Osteoblast (primary cell): Measurements from ENCODE around the gene ATP11B. TPM values are rescaled to one million over a fixed set of nuclear protein-coding genes. Genes with fewer than 3 reads are reported as not detected.
A peak's percentile ranks its signal among the peaks of the same experiment; 100 is the strongest.

Source experiments
- DNase-seq: peaks from one replicate; pipeline ENCODE4 v3.0.0; 2011; ENCODE audit warnings: low spot score, mixed read lengths; ENCODE audit not compliant: insufficient read length; ENCODE audit errors: missing footprints
- H2AFZ ChIP-seq: 2 replicates; pipeline ENCODE4 v1.6.0; 2011; ENCODE audit warnings: mild to moderate bottlenecking, low read length
- H3K27ac ChIP-seq: 2 replicates; pipeline ENCODE4 v1.5.1; 2011; ENCODE audit warnings: mild to moderate bottlenecking, low read depth, low read length, moderate library complexity
- H3K27me3 ChIP-seq: 2 replicates; pipeline ENCODE4 v1.6.0; 2012; ENCODE audit warnings: mild to moderate bottlenecking, control low read depth, inconsistent platforms, low read length, moderate library complexity; ENCODE audit not compliant: insufficient read depth
- H3K36me3 ChIP-seq: 2 replicates; pipeline ENCODE4 v1.5.1; 2011; ENCODE audit warnings: mild to moderate bottlenecking, low read length, control low read depth, moderate library complexity; ENCODE audit not compliant: insufficient read depth
- H3K4me1 ChIP-seq: 2 replicates; pipeline ENCODE4 v1.5.1; 2011; ENCODE audit warnings: mild to moderate bottlenecking, low read length, control low read depth, moderate library complexity; ENCODE audit not compliant: insufficient read depth
- H3K4me2 ChIP-seq: 2 replicates; pipeline ENCODE4 v1.6.0; 2011; ENCODE audit warnings: mild to moderate bottlenecking, low read length; ENCODE audit not compliant: insufficient read depth
- H3K4me3 ChIP-seq: fragments of 200-600 bp; sonication (generic); 3 replicates; pipeline ENCODE4 v1.5.1; 2012; ENCODE audit warnings: mild to moderate bottlenecking, low read length, inconsistent platforms; ENCODE audit not compliant: insufficient read depth
- H3K79me2 ChIP-seq: 2 replicates; pipeline ENCODE4 v1.6.0; 2012; ENCODE audit warnings: mild to moderate bottlenecking, low read length, control low read depth, inconsistent platforms; ENCODE audit not compliant: insufficient read depth
- H3K9me3 ChIP-seq: 2 replicates; pipeline ENCODE4 v1.5.1; 2011; ENCODE audit warnings: low read depth, low read length, control low read depth
- H4K20me1 ChIP-seq: 2 replicates; pipeline ENCODE4 v1.6.0; 2012; ENCODE audit warnings: mild to moderate bottlenecking, low read length, control low read depth; ENCODE audit not compliant: insufficient read depth
- CTCF ChIP-seq: IDR thresholded peaks from 2 replicates; pipeline ENCODE4 v1.5.1; 2011; ENCODE audit warnings: mild to moderate bottlenecking, low read depth, low read length, moderate library complexity; ENCODE audit errors: extremely low read depth
- total RNA-seq: library from RNA; depleted of rRNA; stranded (reverse); fragments of >200 nt; gene quantifications from 2 replicates; pipeline ENCODE4 v1.2.3, GENCODE V29; 2012

Gene ATP11B
- total RNA-seq, 1 donor: 71.3 TPM

- H2AFZ ChIP-seq: no peak overlapping the region
- H3K9me3 ChIP-seq: no peaks in the 10 kb centered on the region
- TF ChIP-seq CTCF: peak; percentile 46
- no peak overlapping the region for H3K27ac ChIP-seq
- no peak overlapping the region for H3K4me3 ChIP-seq
- no peaks in the 10 kb centered on the region for H3K27me3 ChIP-seq
- H3K4me2 ChIP-seq: no peak overlapping the region
- peak; percentile 11 for DNase-seq
- peaks cover 24% of the 10 kb centered on the region for H3K36me3 ChIP-seq
- peaks cover 3% of the 10 kb centered on the region for H3K4me1 ChIP-seq
- H4K20me1 ChIP-seq: no peaks in the 10 kb centered on the region
- H3K79me2 ChIP-seq: no peaks in the 10 kb centered on the region
Observed at GRCh38 chr3:182837855-182838454, 44.7 kb downstream of the ATP11B start.

GRCh38 chr3:182843478-182843877, 50.2 kb downstream of the ATP11B start:
- no peak for TF ChIP-seq CTCF
- DNase-seq: no peak
- Histone ChIP-seq H4K20me1 (no peaks in the 10 kb centered on the region), H3K4me1 (peaks cover 10% of the 10 kb centered on the region), H3K4me3 (no peak overlapping the region), H3K4me2 (no peak overlapping the region), H3K27ac (no peak overlapping the region), H3K9me3 (no peaks in the 10 kb centered on the region), H2AFZ (no peak overlapping the region), H3K36me3 (peaks cover 23% of the 10 kb centered on the region), H3K27me3 (no peaks in the 10 kb centered on the region), H3K79me2 (no peaks in the 10 kb centered on the region)

GRCh38 chr3:182848906-182849305, 55.6 kb downstream of the ATP11B start:
- no peak overlapping the region for H3K4me2 ChIP-seq
- H4K20me1 ChIP-seq: no peaks in the 10 kb centered on the region
- H3K27ac ChIP-seq: no peak overlapping the region
- DNase-seq: no peak
- no peaks in the 10 kb centered on the region for H3K9me3 ChIP-seq
- no peak for TF ChIP-seq CTCF
- no peaks in the 10 kb centered on the region for H3K4me1 ChIP-seq
- H3K36me3 ChIP-seq: peaks cover 40% of the 10 kb centered on the region
- no peaks in the 10 kb centered on the region for H3K27me3 ChIP-seq
- no peak overlapping the region for H2AFZ ChIP-seq
- H3K79me2 ChIP-seq: no peaks in the 10 kb centered on the region
- H3K4me3 ChIP-seq: no peak overlapping the region

- TF ChIP-seq CTCF: no peak
- Histone ChIP-seq H3K36me3 (peaks cover 11% of the 10 kb centered on the region), H3K4me1 (no peaks in the 10 kb centered on the region)
Observed at GRCh38 chr3:182855076-182855475, 61.8 kb downstream of the ATP11B start.

More at GRCh38 chr3:182855076-182855475, 61.8 kb downstream of the ATP11B start:
- Histone ChIP-seq H3K27ac (no peak overlapping the region), H3K4me3 (no peak overlapping the region), H4K20me1 (no peaks in the 10 kb centered on the region), H3K27me3 (no peaks in the 10 kb centered on the region), H3K9me3 (no peaks in the 10 kb centered on the region), H3K79me2 (no peaks in the 10 kb centered on the region), H2AFZ (no peak overlapping the region), H3K4me2 (no peak overlapping the region)
- no peak for DNase-seq
